HEK293 (cell line): ENCODE measurements around the gene SNRPD2.

Source experiments
- BCL11B ChIP-seq: fragments of 450-650 bp; formaldehyde crosslinking; IDR thresholded peaks from 2 replicates; pipeline ENCODE4 v1.5.1; 2016; ENCODE audit warnings: low read depth, missing biosample characterization, missing genetic modification characterization
- CTCF ChIP-seq: fragments of 450-650 bp; formaldehyde crosslinking; IDR thresholded peaks from 2 replicates; pipeline ENCODE4 v1.5.1; 2016; ENCODE audit warnings: missing biosample characterization, missing genetic modification characterization
- GLI4 ChIP-seq: fragments of 450-650 bp; formaldehyde crosslinking; IDR thresholded peaks from 2 replicates; pipeline ENCODE4 v1.5.1; 2016; ENCODE audit warnings: missing biosample characterization, missing genetic modification characterization
- GLIS1 ChIP-seq: fragments of 450-650 bp; formaldehyde crosslinking; IDR thresholded peaks from 2 replicates; pipeline ENCODE4 v1.5.1; 2016; ENCODE audit warnings: missing biosample characterization, missing genetic modification characterization
- IKZF3 ChIP-seq: fragments of 450-650 bp; IDR thresholded peaks from 2 replicates; pipeline ENCODE4 v1.5.0; 2018; ENCODE audit warnings: missing biosample characterization, mild to moderate bottlenecking, missing genetic modification characterization, moderate library complexity
- MEIS1 ChIP-seq: sonication (generic); formaldehyde crosslinking; IDR thresholded peaks from 2 replicates; pipeline ENCODE4 v1.8.1; 2022; ENCODE audit warnings: missing genetic modification reagents, mild to moderate bottlenecking, borderline replicate concordance
- MYNN ChIP-seq: fragments of 450-650 bp; formaldehyde crosslinking; IDR thresholded peaks from 2 replicates; pipeline ENCODE4 v1.5.1; 2016; ENCODE audit warnings: missing biosample characterization, missing genetic modification characterization, borderline replicate concordance
- PATZ1 ChIP-seq: fragments of 450-650 bp; formaldehyde crosslinking; IDR thresholded peaks from 2 replicates; pipeline ENCODE4 v1.5.1; 2016; ENCODE audit warnings: missing biosample characterization, missing genetic modification characterization
- YY2 ChIP-seq: fragments of 450-650 bp; formaldehyde crosslinking; IDR thresholded peaks from 2 replicates; pipeline ENCODE4 v1.5.1; 2016; ENCODE audit warnings: missing biosample characterization, missing genetic modification characterization
- ZBTB21 ChIP-seq: fragments of 450-650 bp; formaldehyde crosslinking; IDR thresholded peaks from 2 replicates; pipeline ENCODE4 v1.5.1; 2017; ENCODE audit warnings: missing biosample characterization, missing genetic modification characterization
- ZBTB7A ChIP-seq: fragments of 450-650 bp; formaldehyde crosslinking; IDR thresholded peaks from 2 replicates; pipeline ENCODE4 v1.5.1; 2016; ENCODE audit warnings: low read depth, missing biosample characterization, missing genetic modification characterization
- ZNF157 ChIP-seq: fragments of 450-650 bp; formaldehyde crosslinking; IDR thresholded peaks from 2 replicates; pipeline ENCODE4 v1.5.1; 2016; ENCODE audit warnings: missing biosample characterization, missing genetic modification characterization
- ZNF169 ChIP-seq: fragments of 450-650 bp; formaldehyde crosslinking; IDR thresholded peaks from 2 replicates; pipeline ENCODE4 v1.5.1; 2016; ENCODE audit warnings: missing biosample characterization, missing genetic modification characterization
- ZNF341 ChIP-seq: fragments of 450-650 bp; formaldehyde crosslinking; IDR thresholded peaks from 2 replicates; pipeline ENCODE4; 2016; ENCODE audit warnings: low read depth, missing biosample characterization, missing genetic modification characterization
- ZNF391 ChIP-seq: fragments of 450-650 bp; formaldehyde crosslinking; IDR thresholded peaks from 2 replicates; pipeline ENCODE4 v1.5.1; 2016; ENCODE audit warnings: low read depth, missing biosample characterization, missing genetic modification characterization, borderline replicate concordance
- ZNF423 ChIP-seq: fragments of 450-650 bp; formaldehyde crosslinking; IDR thresholded peaks from 2 replicates; pipeline ENCODE4 v1.5.1; 2016; ENCODE audit warnings: missing biosample characterization, missing genetic modification characterization
- ZNF561 ChIP-seq: fragments of 450-650 bp; IDR thresholded peaks from 2 replicates; pipeline ENCODE4 v1.5.1; 2018; ENCODE audit warnings: missing biosample characterization, missing genetic modification characterization, borderline replicate concordance
- ZNF580 ChIP-seq: fragments of 450-650 bp; formaldehyde crosslinking; IDR thresholded peaks from 2 replicates; pipeline ENCODE4 v1.5.1; 2016; ENCODE audit warnings: missing biosample characterization, missing genetic modification characterization
- ZNF626 ChIP-seq: fragments of 450-650 bp; sonication (Bioruptor Pico); formaldehyde crosslinking; IDR thresholded peaks from 2 replicates; pipeline ENCODE4 v1.5.1; 2018; ENCODE audit warnings: missing biosample characterization, missing genetic modification characterization, inconsistent platforms
- ZNF629 ChIP-seq: fragments of 450-650 bp; formaldehyde crosslinking; IDR thresholded peaks from 2 replicates; pipeline ENCODE4 v1.5.1; 2017; ENCODE audit warnings: missing biosample characterization, missing genetic modification characterization
- ZNF76 ChIP-seq: fragments of 450-650 bp; formaldehyde crosslinking; IDR thresholded peaks from 2 replicates; pipeline ENCODE4; 2016; ENCODE audit warnings: low read depth, missing biosample characterization, missing genetic modification characterization, borderline replicate concordance
- ZSCAN30 ChIP-seq: fragments of 450-650 bp; IDR thresholded peaks from 2 replicates; pipeline ENCODE4 v1.5.1; 2018; ENCODE audit warnings: missing biosample characterization, mild to moderate bottlenecking, missing genetic modification characterization, moderate library complexity
- ZXDB ChIP-seq: fragments of 450-650 bp; formaldehyde crosslinking; IDR thresholded peaks from 2 replicates; pipeline ENCODE4 v1.5.1; 2016; ENCODE audit warnings: missing biosample characterization, missing genetic modification characterization
- TF ChIP-seq, protein P1 (sequence below): fragments of 450-650 bp; formaldehyde crosslinking; IDR thresholded peaks from 2 replicates; pipeline ENCODE4 v1.5.1; 2016; ENCODE audit warnings: missing biosample characterization, missing genetic modification characterization
- TF ChIP-seq, protein P2 (sequence below): fragments of 450-650 bp; IDR thresholded peaks from 2 replicates; pipeline ENCODE4 v1.5.1; 2018; ENCODE audit warnings: missing biosample characterization, mild to moderate bottlenecking, missing genetic modification characterization
- TF ChIP-seq, protein P3 (sequence below): fragments of 450-650 bp; formaldehyde crosslinking; IDR thresholded peaks from 2 replicates; pipeline ENCODE4 v1.5.1; 2017; ENCODE audit warnings: missing biosample characterization, missing genetic modification characterization

Gene SNRPD2

GRCh38 chr19:45730368-45731288 lies 38.9 kb upstream of the SNRPD2 start, which contains the start of gene FBXO46 (continued):
- TF ChIP-seq, protein P1, sequence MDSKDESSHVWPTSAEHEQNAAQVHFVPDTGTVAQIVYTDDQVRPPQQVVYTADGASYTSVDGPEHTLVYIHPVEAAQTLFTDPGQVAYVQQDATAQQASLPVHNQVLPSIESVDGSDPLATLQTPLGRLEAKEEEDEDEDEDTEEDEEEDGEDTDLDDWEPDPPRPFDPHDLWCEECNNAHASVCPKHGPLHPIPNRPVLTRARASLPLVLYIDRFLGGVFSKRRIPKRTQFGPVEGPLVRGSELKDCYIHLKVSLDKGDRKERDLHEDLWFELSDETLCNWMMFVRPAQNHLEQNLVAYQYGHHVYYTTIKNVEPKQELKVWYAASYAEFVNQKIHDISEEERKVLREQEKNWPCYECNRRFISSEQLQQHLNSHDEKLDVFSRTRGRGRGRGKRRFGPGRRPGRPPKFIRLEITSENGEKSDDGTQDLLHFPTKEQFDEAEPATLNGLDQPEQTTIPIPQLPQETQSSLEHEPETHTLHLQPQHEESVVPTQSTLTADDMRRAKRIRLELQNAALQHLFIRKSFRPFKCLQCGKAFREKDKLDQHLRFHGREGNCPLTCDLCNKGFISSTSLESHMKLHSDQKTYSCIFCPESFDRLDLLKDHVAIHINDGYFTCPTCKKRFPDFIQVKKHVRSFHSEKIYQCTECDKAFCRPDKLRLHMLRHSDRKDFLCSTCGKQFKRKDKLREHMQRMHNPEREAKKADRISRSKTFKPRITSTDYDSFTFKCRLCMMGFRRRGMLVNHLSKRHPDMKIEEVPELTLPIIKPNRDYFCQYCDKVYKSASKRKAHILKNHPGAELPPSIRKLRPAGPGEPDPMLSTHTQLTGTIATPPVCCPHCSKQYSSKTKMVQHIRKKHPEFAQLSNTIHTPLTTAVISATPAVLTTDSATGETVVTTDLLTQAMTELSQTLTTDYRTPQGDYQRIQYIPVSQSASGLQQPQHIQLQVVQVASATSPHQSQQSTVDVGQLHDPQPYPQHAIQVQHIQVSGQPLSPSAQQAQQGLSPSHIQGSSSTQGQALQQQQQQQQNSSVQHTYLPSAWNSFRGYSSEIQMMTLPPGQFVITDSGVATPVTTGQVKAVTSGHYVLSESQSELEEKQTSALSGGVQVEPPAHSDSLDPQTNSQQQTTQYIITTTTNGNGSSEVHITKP (tag by site-specific recombination), result peak; percentile 77
- TF ChIP-seq, protein P2, sequence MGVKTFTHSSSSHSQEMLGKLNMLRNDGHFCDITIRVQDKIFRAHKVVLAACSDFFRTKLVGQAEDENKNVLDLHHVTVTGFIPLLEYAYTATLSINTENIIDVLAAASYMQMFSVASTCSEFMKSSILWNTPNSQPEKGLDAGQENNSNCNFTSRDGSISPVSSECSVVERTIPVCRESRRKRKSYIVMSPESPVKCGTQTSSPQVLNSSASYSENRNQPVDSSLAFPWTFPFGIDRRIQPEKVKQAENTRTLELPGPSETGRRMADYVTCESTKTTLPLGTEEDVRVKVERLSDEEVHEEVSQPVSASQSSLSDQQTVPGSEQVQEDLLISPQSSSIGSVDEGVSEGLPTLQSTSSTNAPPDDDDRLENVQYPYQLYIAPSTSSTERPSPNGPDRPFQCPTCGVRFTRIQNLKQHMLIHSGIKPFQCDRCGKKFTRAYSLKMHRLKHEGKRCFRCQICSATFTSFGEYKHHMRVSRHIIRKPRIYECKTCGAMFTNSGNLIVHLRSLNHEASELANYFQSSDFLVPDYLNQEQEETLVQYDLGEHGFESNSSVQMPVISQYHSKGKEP (tag by site-specific recombination), result 0 out of 2 replicates have a peak, but pooled peaks have one; percentile 55
- peak; percentile 62; the same call in 1 of the 2 replicates for TF ChIP-seq YY2 (tag by site-specific recombination)
- TF ChIP-seq CTCF (tag by site-specific recombination), result peak; percentile 94
- 0 out of 2 replicates have a peak, but pooled peaks have one; percentile 37 for TF ChIP-seq ZNF157 (tag by site-specific recombination)
- TF ChIP-seq ZNF341, result peak; percentile 36; the same call in 1 of the 2 replicates
- peak; percentile 91 for TF ChIP-seq PATZ1 (tag by site-specific recombination)
- peak; percentile 84 for TF ChIP-seq GLIS1 (tag by site-specific recombination)
- peak; percentile 96 for TF ChIP-seq ZNF423 (tag by site-specific recombination)
- TF ChIP-seq ZXDB (tag by site-specific recombination), result peak; percentile 83
- TF ChIP-seq, protein P3, sequence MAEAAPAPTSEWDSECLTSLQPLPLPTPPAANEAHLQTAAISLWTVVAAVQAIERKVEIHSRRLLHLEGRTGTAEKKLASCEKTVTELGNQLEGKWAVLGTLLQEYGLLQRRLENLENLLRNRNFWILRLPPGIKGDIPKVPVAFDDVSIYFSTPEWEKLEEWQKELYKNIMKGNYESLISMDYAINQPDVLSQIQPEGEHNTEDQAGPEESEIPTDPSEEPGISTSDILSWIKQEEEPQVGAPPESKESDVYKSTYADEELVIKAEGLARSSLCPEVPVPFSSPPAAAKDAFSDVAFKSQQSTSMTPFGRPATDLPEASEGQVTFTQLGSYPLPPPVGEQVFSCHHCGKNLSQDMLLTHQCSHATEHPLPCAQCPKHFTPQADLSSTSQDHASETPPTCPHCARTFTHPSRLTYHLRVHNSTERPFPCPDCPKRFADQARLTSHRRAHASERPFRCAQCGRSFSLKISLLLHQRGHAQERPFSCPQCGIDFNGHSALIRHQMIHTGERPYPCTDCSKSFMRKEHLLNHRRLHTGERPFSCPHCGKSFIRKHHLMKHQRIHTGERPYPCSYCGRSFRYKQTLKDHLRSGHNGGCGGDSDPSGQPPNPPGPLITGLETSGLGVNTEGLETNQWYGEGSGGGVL (tag by site-specific recombination), result peak; percentile 99
- no peak for TF ChIP-seq ZBTB21 (tag by site-specific recombination)
- no peak for TF ChIP-seq ZSCAN30 (tag by site-specific recombination)
- TF ChIP-seq ZNF169 (tag by site-specific recombination), result no peak
- no peak for TF ChIP-seq MEIS1 (CRISPR knock-in tag)
- TF ChIP-seq ZNF561 (tag by site-specific recombination), result peak; percentile 46; the same call in 1 of the 2 replicates
- TF ChIP-seq ZNF629, result peak; percentile 46
- TF ChIP-seq ZBTB7A (tag by site-specific recombination), result no peak
- TF ChIP-seq ZNF626 (tag by site-specific recombination), result no peak
- TF ChIP-seq MYNN (tag by site-specific recombination), result no peak
- TF ChIP-seq ZNF391, result 0 out of 2 replicates have a peak, but pooled peaks have one; percentile 13
- peak; percentile 98 for TF ChIP-seq ZNF76 (tag by site-specific recombination)
- peak; percentile 97 for TF ChIP-seq IKZF3 (tag by site-specific recombination)
- TF ChIP-seq BCL11B (tag by site-specific recombination), result 0 out of 2 replicates have a peak, but pooled peaks have one; percentile 26
- no peak for TF ChIP-seq ZNF580
- TF ChIP-seq GLI4 (tag by site-specific recombination), result 0 out of 2 replicates have a peak, but pooled peaks have one; percentile 15
